Putamen (tissue), 1 donor: ENCODE data around the gene GUK1.
A peak's percentile ranks its signal among the peaks of the same experiment; 100 is the strongest.

ENCODE experiments used
- DNase-seq: peaks from one replicate; pipeline ENCODE4 v3.0.0-alpha.2; 2016; ENCODE audit warnings: low spot score

Gene GUK1

DNA sequence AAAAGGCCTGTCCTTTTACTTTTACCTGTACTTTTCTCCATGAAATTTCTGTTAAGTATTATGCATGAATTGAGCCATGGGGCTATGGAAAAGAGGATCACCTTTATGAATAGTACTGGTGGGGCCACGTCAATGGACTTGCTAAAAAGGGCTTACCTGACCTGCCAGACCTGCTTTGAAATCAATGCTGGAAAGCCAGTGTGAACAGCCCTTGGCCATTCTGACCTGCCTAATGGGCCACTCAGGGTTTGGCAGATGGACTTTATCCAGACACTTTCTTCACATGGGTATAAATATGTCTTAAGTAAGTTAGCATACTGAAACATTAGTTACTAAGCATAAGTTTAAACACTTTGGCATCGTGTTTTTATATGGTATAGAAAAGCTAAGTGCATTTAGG is 8.3 kb upstream of the GUK1 start:
- no peak for DNase-seq

- DNase-seq = no peak
Measured at GRCh38 chr1:228134591-228134990, 5.5 kb upstream of the GUK1 start.

DNA sequence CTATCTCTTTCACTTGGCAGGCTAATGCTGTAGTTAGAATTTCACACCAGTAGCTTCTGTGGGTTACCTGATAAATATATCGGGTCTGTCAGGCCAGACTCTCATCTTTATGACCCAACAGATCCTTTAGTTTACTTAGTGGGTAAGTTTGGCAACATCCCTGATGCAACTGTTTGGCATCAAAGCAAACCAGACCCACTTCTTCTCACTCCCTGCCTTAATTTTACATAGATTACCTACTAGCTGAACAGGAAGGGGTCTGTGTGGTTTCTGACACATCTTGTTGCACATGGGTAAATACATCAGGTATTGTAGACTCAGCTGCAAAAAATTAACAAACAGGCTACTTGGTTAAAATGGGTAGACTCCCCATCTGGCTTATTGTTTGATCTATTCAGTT is 3.2 kb upstream of the GUK1 start:
- DNase-seq = no peak

- no peak for DNase-seq
Measured at GRCh38 chr1:228139406-228139930, 611 bp upstream of the GUK1 start.

- DNase-seq = peak; percentile 28
Measured at GRCh38 chr1:228140724-228141225, 696 bp downstream of the GUK1 start.

GRCh38 chr1:228141226-228142044 is 1.4 kb downstream of the GUK1 start:
- no peak for DNase-seq

- no peak for DNase-seq
Measured at GRCh38 chr1:228142155-228142691, 2.1 kb downstream of the GUK1 start.

GRCh38 chr1:228142701-228143136 is 2.6 kb downstream of the GUK1 start:
- peak; percentile 30 for DNase-seq

DNA sequence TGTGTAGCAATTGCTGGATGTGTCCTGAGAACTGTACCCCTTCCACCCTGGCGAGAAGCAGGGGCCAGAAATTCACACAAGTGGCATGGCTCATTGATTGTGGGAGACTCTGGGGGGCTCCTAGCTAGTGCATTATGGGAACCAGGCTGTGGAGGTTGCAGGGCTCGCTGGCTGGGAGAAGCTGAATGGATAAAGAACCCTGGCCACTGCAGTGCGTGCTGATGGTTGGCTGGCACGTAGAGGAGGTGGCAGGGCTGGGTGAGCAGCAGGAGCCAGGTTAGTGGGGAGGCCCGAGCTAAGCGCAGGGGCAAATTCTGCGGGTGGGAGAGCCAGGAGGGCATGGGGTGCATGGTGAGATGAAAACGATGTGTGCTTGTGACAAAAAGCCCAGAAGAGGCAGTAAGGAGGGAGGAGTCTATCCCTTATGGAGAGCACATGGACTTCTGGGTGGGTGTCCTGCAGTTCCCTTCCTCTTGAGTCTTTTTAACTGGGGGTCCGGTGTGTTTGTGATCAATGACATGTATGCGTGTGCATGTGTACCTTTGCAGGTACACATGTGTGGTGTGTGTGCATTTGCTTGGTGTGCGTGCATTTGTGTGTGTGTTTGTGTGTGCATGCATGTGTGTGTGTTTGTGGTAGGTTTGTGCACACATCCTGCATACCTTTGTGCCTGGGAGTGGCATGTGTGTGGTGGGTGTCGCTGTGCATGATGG is 3.6 kb downstream of the GUK1 start:
- no peak for DNase-seq

- DNase-seq = no peak
Measured at GRCh38 chr1:228144193-228144992, 4.3 kb downstream of the GUK1 start.

- no peak for DNase-seq
Measured at GRCh38 chr1:228144993-228145343, 4.9 kb downstream of the GUK1 start.

- no peak for DNase-seq
Measured at GRCh38 chr1:228145463-228146416, 5.7 kb downstream of the GUK1 start.

DNA sequence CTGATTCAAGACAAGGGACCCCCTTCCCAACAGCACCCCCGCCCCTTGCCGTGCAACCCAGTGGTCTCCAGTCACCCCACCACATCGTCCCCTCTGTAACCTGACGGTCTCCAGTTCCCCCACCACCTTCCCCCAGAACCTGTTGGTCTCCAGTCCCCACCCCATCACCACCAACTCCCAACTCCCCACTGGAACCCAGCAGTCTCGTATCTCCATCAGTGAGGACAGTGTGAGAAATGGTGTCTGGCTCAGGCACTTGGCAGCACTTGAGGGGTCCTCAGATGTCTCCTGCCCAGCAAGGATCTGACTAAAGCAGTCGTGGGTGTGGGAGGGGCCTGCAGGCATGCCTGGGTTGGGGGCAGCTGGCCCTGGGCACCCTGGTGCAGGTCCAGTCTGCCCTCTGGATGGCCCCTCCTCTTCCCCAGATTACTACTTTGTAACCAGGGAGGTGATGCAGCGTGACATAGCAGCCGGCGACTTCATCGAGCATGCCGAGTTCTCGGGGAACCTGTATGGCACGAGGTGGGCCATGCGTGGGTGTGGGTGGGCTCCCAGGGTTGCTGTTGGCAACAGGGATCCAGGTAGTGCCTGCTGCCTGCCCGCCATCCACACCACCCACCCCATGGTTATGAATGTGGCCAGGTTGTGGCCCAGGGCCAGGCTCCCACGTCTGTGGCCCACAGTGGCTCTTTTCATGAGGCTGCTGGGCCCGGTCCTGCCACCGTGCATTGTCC is 6.5 kb downstream of the GUK1 start:
- DNase-seq = no peak

- DNase-seq = no peak
Measured at GRCh38 chr1:228147151-228147693, 7.1 kb downstream of the GUK1 start.

GRCh38 chr1:228147768-228148167 is 7.7 kb downstream of the GUK1 start:
- DNase-seq = no peak

DNA sequence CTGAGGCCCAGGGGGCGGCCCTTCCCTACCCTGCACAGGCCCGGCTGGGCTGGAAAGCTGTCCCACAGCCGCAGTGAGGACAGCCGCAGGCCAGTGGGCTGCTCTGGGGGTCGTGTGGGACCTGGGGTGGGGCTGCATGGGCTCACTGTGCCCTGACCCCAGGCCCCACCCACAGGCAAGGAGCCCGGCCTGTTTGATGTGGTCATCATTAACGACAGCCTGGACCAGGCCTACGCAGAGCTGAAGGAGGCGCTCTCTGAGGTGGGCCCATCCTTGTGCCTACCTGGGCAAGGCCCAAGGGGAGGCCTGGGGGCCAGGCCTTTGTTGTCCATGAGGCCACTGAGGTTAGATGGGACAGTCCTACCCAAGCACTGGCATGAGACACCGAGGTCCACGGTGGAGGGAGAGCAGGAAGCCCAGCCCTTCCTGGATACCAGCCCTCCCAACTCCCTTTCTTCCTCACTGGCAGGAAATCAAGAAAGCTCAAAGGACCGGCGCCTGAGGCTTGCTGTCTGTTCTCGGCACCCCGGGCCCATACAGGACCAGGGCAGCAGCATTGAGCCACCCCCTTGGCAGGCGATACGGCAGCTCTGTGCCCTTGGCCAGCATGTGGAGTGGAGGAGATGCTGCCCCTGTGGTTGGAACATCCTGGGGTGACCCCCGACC is 8.2 kb downstream of the GUK1 start:
- DNase-seq = peak; percentile 38

DNA sequence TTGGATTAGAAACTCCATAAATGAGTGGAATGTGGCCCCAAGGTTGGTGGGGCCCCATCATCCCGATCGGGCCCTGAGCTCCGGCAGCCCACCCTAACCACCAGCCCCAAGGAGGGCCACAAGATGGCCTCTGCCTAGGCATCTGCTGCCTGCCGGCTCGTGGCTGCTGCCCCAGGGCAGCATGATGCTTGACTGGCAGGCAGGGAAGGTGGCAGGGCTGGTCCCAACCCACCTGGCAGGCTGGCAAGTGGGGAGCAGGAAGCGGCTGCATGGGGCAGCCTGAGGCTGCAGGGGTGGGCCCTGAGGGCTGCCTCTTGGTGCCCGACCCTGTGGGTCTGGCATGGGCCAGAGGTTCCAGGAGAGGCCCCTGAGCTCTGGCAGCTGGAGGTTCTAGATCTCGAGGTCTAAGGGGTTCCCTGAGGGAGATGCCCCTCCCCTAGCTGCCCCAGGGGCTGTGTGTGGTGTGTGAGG is 8.9 kb downstream of the GUK1 start:
- DNase-seq = no peak

DNA sequence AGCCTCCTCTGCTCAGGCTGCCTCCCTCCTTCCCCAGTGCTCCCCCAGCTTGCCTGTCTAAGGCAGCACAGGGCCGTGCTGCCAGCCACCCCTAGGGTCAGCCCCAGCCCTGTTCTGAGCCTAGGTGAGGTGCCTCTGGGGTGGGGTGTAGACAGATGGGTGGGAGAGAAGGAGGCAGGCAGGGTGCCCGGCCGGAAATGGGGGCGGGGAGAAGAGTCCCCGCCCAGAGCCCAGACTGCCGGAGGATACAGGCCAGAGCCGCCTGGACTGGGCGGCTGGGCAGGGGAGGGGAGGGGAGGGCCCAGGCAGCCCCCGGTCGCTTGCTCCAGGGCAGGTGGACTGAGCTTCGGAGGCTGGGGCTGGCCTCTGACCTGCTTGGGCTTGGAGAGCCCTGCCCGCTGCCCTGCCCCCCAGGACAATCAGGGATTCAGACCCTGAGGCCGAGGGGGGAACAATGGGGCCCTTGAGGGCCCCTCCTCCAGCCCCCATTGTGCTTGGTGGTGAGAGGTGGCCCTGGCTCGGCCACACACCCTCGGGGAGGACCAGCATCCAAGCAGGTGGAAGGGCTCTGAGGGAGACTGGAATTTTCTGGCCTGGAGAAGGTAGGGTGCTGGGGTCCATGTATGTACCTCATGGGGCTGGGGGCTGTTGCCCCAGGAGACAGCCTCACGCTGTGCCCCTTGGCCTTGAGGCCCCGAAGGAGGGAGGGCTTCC is 9.5 kb downstream of the GUK1 start, which contains the start of gene GJC2:
TSS of gene GJC2 (plus strand) at position 525 of the 714 bp plus-strand sequence. CDS start 7,829 bp downstream, outside the sequence.
- peak; percentile 64 for DNase-seq
